Activated B cell treated with CpG ODN at 0.5 μM for 24 hours (primary cell): Measurements from ENCODE around the gene CHCHD6. TPM values are rescaled to one million over a fixed set of nuclear protein-coding genes. Genes with fewer than 3 reads are reported as not detected.

Experiments used
- ATAC-seq: fragments of 200-7000 bp; cut with Tn5 transposase; one replicate; pipeline ENCODE4 v1.10.0; 2021; ENCODE audit warnings: low read depth, mild to moderate bottlenecking, moderate library complexity
- CTCF ChIA-PET: fragments of 350-600 bp; sonication (Branson Sonifier 250); formaldehyde crosslinking; loops from one replicate; lab custom pipeline; 2021; ENCODE audit warnings: antibody characterized with exemption; lab: Charles Lee
- POLR2A ChIA-PET: fragments of 350-600 bp; sonication (Branson Sonifier 250); formaldehyde crosslinking; loops from one replicate; lab custom pipeline; 2021; ENCODE audit warnings: antibody characterized with exemption; lab: Charles Lee
- DNase-seq: peaks from one replicate; pipeline ENCODE4 v3.0.0; 2022
- H3K27ac Mint-ChIP-seq: one replicate; pipeline ENCODE4 v1.8.0; 2020; ENCODE audit warnings: mixed read lengths
- H3K27me3 Mint-ChIP-seq: one replicate; pipeline ENCODE4 v1.8.0; 2021; ENCODE audit warnings: mixed read lengths
- H3K36me3 Mint-ChIP-seq: one replicate; pipeline ENCODE4 v1.8.0; 2021; ENCODE audit warnings: low read depth, mixed read lengths
- H3K4me1 Mint-ChIP-seq: one replicate; pipeline ENCODE4 v1.8.0; 2021; ENCODE audit warnings: mixed read lengths
- H3K4me3 Mint-ChIP-seq: one replicate; pipeline ENCODE4 v1.8.0; 2020; ENCODE audit warnings: mild to moderate bottlenecking, mixed read lengths
- H3K9me3 Mint-ChIP-seq: one replicate; pipeline ENCODE4 v1.8.0; 2020; ENCODE audit warnings: mixed read lengths
- CTCF ChIP-seq: fragments of 200-600 bp; IDR thresholded peaks from one replicate; pipeline ENCODE4 v1.8.0; 2022; ENCODE audit warnings: antibody characterized with exemption, mild to moderate bottlenecking
- intact Hi-C: fragments of 100-400 bp; cut with micrococcal nuclease; formaldehyde crosslinking; loops from one replicate; pipeline ENCODE4 v1.15.1; 2024
- total RNA-seq: library from RNA; stranded (reverse); gene quantifications from 2 replicates; pipeline ENCODE4 v1.2.3, GENCODE V29; 2022

The CHCHD6 gene
- total RNA-seq, 1 donor from 2014 or later: 10.0 TPM

DNA sequence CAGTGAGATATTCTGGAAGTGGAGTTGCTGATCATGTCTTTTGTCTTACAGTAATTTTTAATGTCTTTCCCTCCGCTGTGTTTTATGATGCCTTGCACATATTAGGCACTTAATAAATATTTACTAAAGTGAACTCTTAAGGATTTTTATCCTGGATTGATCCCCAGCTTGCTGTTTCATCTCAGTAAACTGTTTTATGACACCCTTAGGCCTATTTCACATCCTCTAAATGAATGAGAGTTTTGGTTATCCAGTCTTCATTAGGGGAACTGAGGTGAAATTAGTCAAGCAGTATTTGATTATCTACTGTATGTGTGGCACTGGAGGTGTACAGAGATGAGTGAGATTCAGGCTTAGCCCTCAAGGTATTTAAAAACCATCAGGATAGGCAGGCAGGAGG, 19.8 kb downstream of the CHCHD6 start:
- ATAC-seq (no peak), DNase-seq (no peak)
- Mint-ChIP-seq H3K9me3 (peaks cover 7% of the 10 kb centered on the region), H3K4me3 (no peak overlapping the region), H3K27ac (no peak overlapping the region), H3K4me1 (no peaks in the 10 kb centered on the region), H3K36me3 (peaks cover 27% of the 10 kb centered on the region), H3K27me3 (no peaks in the 10 kb centered on the region)
- ChIA-PET CTCF (no interaction called here), POLR2A (no interaction called here)
- no peak for TF ChIP-seq CTCF
- intact Hi-C loops: no loop called here

- POLR2A ChIA-PET: no interaction called here
- intact Hi-C loops: no loop called here
- Mint-ChIP-seq H3K36me3 (peaks cover 41% of the 10 kb centered on the region), H3K9me3 (peaks cover 7% of the 10 kb centered on the region), H3K4me1 (peaks cover 11% of the 10 kb centered on the region), H3K27ac (no peak overlapping the region), H3K27me3 (no peaks in the 10 kb centered on the region), H3K4me3 (no peak overlapping the region)
- CTCF ChIA-PET: no interaction called here
- TF ChIP-seq CTCF: no peak
- ATAC-seq: no peak
- no peak for DNase-seq
Measured at GRCh38 chr3:126728680-126729079, 24.6 kb downstream of the CHCHD6 start.

- no peak overlapping the region for H3K4me3 Mint-ChIP-seq
- DNase-seq: no peak
- POLR2A ChIA-PET: no interaction called here
- no peaks in the 10 kb centered on the region for H3K27me3 Mint-ChIP-seq
- no peak overlapping the region for H3K27ac Mint-ChIP-seq
- CTCF ChIA-PET: no interaction called here
- H3K9me3 Mint-ChIP-seq: no peaks in the 10 kb centered on the region
- intact Hi-C loops: no loop called here
- peaks cover 11% of the 10 kb centered on the region for H3K4me1 Mint-ChIP-seq
- ATAC-seq: no peak
- H3K36me3 Mint-ChIP-seq: peaks cover 45% of the 10 kb centered on the region
- TF ChIP-seq CTCF: no peak
Measured at GRCh38 chr3:126730376-126730775, 26.3 kb downstream of the CHCHD6 start.

DNA sequence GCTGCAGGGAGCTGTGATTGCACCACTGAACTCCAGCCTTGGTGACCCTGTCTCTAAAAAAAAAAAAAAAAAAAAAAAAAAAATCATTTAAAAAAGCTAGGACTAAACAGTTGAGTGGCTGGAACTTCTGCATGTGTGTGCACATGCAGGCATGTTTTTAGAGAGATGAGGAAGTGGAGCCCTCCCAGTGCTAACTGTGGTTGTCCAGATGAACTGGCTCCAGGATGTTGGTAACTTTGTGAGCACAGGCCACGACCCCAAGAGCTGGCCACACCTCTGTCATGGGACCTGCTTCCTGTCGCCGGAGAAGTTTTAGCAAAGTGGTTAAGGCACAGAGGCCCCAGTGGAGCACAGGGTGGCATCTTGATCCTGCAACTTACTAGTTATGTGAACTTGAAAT, 27.0 kb downstream of the CHCHD6 start:
- H3K4me3 Mint-ChIP-seq: no peak overlapping the region
- no peaks in the 10 kb centered on the region for H3K9me3 Mint-ChIP-seq
- ChIA-PET POLR2A (no interaction called here), CTCF (no interaction called here)
- H3K36me3 Mint-ChIP-seq: peaks cover 45% of the 10 kb centered on the region
- peaks cover 11% of the 10 kb centered on the region for H3K4me1 Mint-ChIP-seq
- no peaks in the 10 kb centered on the region for H3K27me3 Mint-ChIP-seq
- ATAC-seq: no peak
- H3K27ac Mint-ChIP-seq: no peak overlapping the region
- intact Hi-C loops: no loop called here
- DNase-seq: no peak
- TF ChIP-seq CTCF: no peak

DNA sequence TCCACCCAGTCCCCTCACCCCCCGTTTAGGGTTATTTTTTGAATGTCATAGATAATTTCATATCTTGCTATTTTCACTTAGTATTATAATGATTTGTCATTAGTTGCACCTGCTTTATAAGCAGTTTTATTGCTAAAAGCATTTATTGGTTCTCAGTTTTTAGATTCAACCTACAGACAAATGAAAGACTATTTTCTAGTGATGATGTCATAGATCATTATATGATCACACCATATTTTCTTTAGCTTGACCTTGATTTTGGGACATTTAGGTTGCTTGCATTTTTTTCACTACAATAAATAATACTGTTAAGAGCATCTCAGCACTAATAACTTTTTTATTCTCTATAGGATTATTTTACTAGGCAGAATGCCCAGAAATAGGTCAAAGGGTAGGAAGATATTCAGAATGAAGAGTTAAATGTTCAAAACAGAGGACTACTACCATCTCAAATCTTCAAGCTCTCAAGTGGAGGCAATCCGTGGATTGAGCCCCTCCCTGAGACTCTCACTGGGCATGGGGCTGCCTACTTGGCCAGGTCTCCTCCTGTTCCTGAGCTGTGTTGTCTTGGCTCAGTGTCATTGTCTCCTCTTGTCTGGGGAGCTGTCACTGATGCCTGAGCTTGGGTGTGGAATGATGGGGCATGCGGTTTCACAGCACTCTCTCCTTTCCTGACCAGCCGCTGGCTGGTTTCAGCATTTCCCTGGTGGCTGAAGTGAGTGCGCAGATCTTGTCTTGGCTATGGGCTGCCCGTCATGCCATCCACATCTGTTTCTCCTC, 28.4 kb downstream of the CHCHD6 start:
- Mint-ChIP-seq H3K27ac (no peak overlapping the region), H3K4me1 (peaks cover 11% of the 10 kb centered on the region), H3K27me3 (no peaks in the 10 kb centered on the region), H3K9me3 (no peaks in the 10 kb centered on the region), H3K36me3 (peaks cover 44% of the 10 kb centered on the region), H3K4me3 (no peak overlapping the region)
- POLR2A ChIA-PET: no interaction called here
- CTCF ChIA-PET: no interaction called here
- intact Hi-C loops: no loop called here
- no peak for DNase-seq
- TF ChIP-seq CTCF: no peak
- no peak for ATAC-seq
